Measurements from ENCODE around the gene MAN1C1.

MAN1C1 gene

DNA sequence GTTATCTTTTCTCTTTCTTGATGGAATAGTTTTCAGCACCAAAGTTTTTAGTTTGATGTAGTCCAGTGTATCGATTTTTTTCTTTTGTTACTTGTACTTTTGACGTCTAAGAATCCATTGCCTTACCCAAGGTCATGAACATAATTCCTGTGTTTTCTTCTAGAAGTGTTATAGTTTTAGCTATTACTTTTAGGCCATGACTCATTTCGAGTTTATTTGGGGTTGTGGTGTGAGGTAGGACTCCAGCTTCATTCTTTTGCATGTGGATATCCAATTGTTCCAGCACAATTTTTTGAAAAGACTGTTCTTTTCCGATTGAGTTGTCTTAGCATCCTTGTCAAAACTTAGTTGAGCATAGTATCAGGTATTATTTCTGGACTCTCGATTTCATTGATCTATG, 104.0 kb downstream of the MAN1C1 start:
- no peak overlapping the region for H3K9ac ChIP-seq (ENCODE audit: low read depth, low read length)
- no peak overlapping the region for H3K4me3 ChIP-seq (ENCODE audit: low read length)
- H3K4me1 ChIP-seq (ENCODE audit: control insufficient read depth, insufficient read depth, low read length) = no peaks in the 10 kb centered on the region
- no peaks in the 10 kb centered on the region for H3K9me3 ChIP-seq (replicated peaks; ENCODE audit: low read length)
- H3K27me3 ChIP-seq (ENCODE audit: control insufficient read depth, insufficient read depth, low read length) = peaks cover 42% of the 10 kb centered on the region
- H3K4me2 ChIP-seq (ENCODE audit: low read length) = no peak overlapping the region
- no peaks in the 10 kb centered on the region for H3K36me3 ChIP-seq (ENCODE audit: insufficient read depth, low read length)

DNA sequence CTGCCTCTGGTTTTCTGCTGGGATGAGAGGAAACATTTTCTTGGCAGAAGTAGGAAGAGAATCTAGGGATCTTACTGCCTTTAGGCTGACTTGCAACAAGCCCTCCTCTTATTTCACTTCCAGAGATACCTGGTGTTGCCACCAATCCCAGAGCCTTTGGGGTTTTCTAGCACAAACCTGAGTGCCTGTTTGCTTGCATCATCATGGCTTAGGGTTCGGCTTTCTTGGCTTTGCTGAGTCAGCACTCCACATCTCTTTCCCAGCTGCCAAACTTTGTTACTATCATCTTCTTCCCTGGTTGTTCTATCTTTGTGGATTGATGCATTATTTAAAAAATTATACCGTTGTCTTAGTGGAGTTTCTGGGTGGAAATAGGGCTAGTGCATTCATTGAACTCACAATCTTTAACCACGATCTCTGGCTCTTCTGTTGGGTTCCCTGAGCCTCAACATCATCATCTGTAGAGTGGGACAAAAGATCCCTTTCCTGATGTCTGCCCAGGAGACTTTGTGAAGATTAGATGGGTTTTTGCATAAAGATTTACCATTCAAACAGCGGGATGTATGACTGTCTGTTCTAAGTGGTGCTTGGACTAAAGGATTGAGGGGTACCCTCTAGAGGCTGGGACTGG, 106.8 kb downstream of the MAN1C1 start:
- peaks cover 60% of the 10 kb centered on the region for H3K27me3 ChIP-seq (ENCODE audit: control insufficient read depth, insufficient read depth, low read length)

DNA sequence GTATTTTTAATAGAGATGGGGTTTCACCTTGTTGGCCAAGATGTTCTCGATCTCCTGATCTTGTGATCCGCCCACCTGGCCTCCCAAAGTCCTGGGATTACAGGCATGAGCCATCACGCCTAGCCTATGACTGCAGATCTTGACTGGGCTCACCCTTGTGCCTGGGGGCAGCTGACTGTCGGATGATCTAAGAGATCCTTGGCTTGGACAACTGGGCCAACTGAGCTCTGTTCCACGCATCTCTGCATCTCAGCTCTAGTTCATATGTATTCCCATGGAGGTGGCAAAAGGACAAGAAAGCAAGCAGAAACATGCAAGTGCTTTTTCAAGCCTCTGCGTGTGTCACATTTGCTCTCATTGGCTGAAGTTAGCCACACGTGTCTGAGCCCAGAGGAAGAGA, 107.6 kb downstream of the MAN1C1 start:
- Histone ChIP-seq H3K4me2 (ENCODE audit: low read length) (no peak overlapping the region), H3K36me3 (ENCODE audit: insufficient read depth, low read length) (no peaks in the 10 kb centered on the region), H3K9me3 (replicated peaks; ENCODE audit: low read length) (no peaks in the 10 kb centered on the region), H3K4me1 (ENCODE audit: control insufficient read depth, insufficient read depth, low read length) (no peaks in the 10 kb centered on the region), H3K27me3 (ENCODE audit: control insufficient read depth, insufficient read depth, low read length) (peaks cover 64% of the 10 kb centered on the region), H3K9ac (ENCODE audit: low read depth, low read length) (no peak overlapping the region), H3K4me3 (ENCODE audit: low read length) (no peak overlapping the region)

More for the DNA sequence above, 106.8 kb downstream of the MAN1C1 start:
- Histone ChIP-seq H3K9ac (ENCODE audit: low read depth, low read length) (no peak overlapping the region), H3K4me2 (ENCODE audit: low read length) (no peak overlapping the region), H3K9me3 (replicated peaks; ENCODE audit: low read length) (no peaks in the 10 kb centered on the region), H3K4me3 (ENCODE audit: low read length) (no peak overlapping the region), H3K4me1 (ENCODE audit: control insufficient read depth, insufficient read depth, low read length) (no peaks in the 10 kb centered on the region), H3K36me3 (ENCODE audit: insufficient read depth, low read length) (no peaks in the 10 kb centered on the region)

DNA sequence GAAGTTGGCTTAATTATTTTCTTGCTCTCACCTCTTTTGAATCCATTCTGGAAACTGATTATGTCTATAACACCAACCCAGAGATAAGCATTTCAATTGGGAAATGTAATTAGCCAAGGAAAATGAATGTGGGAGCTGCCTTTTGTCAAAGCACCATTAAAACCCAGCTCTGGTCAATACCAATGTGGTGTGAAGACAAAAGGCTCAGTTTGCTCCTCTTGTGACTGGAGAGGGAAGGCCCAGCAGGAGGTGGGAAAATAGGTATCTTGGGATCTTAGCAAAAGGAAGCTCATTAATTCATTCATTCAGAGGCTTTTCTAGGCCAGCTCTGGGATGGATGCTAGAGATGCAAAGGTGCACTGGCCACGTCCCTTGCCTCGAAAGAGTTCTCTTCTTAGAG, 108.4 kb downstream of the MAN1C1 start:
- H3K36me3 ChIP-seq (ENCODE audit: insufficient read depth, low read length) = no peaks in the 10 kb centered on the region
- H3K9me3 ChIP-seq (replicated peaks; ENCODE audit: low read length) = no peaks in the 10 kb centered on the region
- peaks cover 64% of the 10 kb centered on the region for H3K27me3 ChIP-seq (ENCODE audit: control insufficient read depth, insufficient read depth, low read length)
- H3K4me2 ChIP-seq (ENCODE audit: low read length) = no peak overlapping the region
- H3K4me1 ChIP-seq (ENCODE audit: control insufficient read depth, insufficient read depth, low read length) = no peaks in the 10 kb centered on the region
- no peak overlapping the region for H3K4me3 ChIP-seq (ENCODE audit: low read length)
- H3K9ac ChIP-seq (ENCODE audit: low read depth, low read length) = no peak overlapping the region

DNA sequence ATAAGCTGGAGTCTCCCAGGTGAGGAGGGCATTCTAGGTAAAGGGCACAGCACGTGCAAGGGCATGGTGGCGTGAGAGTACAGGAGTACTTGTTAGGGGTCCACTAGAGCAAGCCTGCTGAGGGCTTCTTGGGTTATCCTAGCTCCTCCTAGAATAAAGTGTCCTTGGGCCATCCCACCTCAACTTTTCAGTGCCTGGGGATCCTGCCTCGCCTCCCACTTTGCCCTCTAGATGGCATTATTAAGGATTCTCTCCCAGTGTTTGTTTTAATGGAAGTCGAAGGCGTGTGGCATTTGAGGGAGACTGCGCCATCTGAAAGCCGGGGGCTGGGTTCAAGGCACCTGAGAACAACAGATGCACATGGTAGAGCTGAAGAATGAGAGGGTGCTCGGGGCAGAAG, 108.9 kb downstream of the MAN1C1 start:
- Histone ChIP-seq H3K9me3 (replicated peaks; ENCODE audit: low read length) (no peaks in the 10 kb centered on the region), H3K27me3 (ENCODE audit: control insufficient read depth, insufficient read depth, low read length) (peaks cover 64% of the 10 kb centered on the region), H3K36me3 (ENCODE audit: insufficient read depth, low read length) (no peaks in the 10 kb centered on the region), H3K4me3 (ENCODE audit: low read length) (no peak overlapping the region), H3K4me2 (ENCODE audit: low read length) (no peak overlapping the region), H3K4me1 (ENCODE audit: control insufficient read depth, insufficient read depth, low read length) (peaks cover 2% of the 10 kb centered on the region), H3K9ac (ENCODE audit: low read depth, low read length) (no peak overlapping the region)

DNA sequence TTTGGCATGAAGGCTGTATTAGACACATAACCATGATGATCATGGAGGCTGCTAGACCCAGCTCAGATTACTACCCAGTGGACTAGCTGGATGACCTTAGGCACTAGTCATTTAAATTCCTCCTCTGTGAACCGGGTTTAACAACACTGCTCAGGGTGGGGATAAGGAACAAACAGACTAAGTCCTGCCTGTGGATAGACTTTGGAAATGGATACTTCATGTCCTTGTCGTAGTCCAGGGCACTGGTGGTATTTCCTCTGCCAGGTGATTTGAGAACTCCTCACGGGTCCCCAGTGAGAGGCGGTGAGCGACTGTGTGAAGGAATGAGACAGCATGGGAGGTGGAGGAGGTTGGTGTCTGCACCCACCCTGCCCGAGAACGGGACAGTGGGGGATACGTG, 110.5 kb downstream of the MAN1C1 start:
- no peak overlapping the region for H3K4me3 ChIP-seq (ENCODE audit: low read length)
- no peak overlapping the region for H3K4me2 ChIP-seq (ENCODE audit: low read length)
- H3K9me3 ChIP-seq (replicated peaks; ENCODE audit: low read length) = no peaks in the 10 kb centered on the region
- peaks cover 56% of the 10 kb centered on the region for H3K27me3 ChIP-seq (ENCODE audit: control insufficient read depth, insufficient read depth, low read length)
- H3K4me1 ChIP-seq (ENCODE audit: control insufficient read depth, insufficient read depth, low read length) = peaks cover 9% of the 10 kb centered on the region
- no peaks in the 10 kb centered on the region for H3K36me3 ChIP-seq (ENCODE audit: insufficient read depth, low read length)
- no peak overlapping the region for H3K9ac ChIP-seq (ENCODE audit: low read depth, low read length)

DNA sequence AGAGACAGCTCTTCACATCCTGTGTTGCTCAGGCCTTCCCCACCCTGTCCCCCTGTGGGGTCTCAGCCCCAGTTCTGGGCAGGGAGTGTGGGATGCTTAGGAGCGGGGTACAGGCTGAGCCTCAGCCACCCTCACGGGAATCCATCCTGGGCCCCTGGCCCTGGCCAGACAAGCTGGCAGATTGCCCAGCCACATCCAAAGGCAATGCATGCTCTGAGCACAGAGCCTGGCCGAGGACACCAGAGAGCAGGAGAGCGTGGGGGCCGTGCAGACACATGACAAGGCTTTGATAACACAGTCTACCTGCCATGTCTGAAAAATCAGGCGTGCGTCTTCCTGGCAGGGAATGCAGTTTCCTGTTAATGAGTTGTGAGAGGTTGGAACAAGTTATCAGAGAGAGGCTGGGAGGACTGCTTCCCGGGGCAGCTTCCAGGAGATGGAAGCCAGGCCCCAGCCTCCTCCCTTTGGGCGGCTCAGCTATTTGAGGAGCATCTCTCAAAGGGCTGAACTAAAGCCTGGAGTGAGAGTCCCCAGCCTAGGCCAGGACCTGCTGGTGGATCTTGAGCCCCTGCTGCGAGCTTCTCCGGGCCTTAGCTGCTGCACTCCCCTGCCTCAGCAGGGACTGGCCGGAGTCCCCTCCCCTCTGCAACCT, 111.2 kb downstream of the MAN1C1 start:
- peaks cover 49% of the 10 kb centered on the region for H3K27me3 ChIP-seq (ENCODE audit: control insufficient read depth, insufficient read depth, low read length)
- H3K9me3 ChIP-seq (replicated peaks; ENCODE audit: low read length) = no peaks in the 10 kb centered on the region
- no peak overlapping the region for H3K4me3 ChIP-seq (ENCODE audit: low read length)
- no peak overlapping the region for H3K9ac ChIP-seq (ENCODE audit: low read depth, low read length)
- peaks cover 9% of the 10 kb centered on the region for H3K4me1 ChIP-seq (ENCODE audit: control insufficient read depth, insufficient read depth, low read length)
- no peak overlapping the region for H3K4me2 ChIP-seq (ENCODE audit: low read length)
- no peaks in the 10 kb centered on the region for H3K36me3 ChIP-seq (ENCODE audit: insufficient read depth, low read length)

DNA sequence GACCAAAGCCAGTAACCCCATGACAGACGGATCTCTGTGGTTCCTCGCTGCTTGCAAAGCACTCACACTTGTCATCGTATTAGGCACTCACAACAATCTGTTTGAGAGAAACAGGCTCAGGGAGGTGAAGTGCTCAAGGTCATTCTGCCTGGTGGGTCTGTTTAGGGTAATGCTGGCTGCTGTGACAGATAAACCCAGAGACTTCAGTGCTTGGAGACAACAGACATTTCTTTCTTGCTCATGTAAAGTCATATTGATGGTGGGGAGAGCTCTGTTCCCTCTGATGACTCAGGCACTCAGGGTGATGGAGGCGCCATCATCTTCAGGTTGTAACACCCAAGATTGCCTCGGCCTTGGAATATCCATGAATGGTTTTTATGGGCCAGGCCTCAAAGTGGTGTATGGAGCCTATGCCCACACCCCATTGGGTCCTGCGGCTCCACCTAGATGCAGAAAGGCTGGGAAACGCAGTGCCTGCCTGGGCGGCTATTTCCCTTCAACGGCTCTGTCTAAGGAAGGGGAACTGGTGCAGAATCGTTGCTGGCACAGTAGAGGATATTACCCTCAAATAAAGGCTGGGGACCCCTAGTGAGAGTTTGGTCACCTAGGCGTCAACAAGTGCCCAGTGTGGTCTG, 111.8 kb downstream of the MAN1C1 start:
- Histone ChIP-seq H3K4me1 (ENCODE audit: control insufficient read depth, insufficient read depth, low read length) (peaks cover 9% of the 10 kb centered on the region), H3K9me3 (replicated peaks; ENCODE audit: low read length) (no peaks in the 10 kb centered on the region), H3K9ac (ENCODE audit: low read depth, low read length) (no peak overlapping the region), H3K4me2 (ENCODE audit: low read length) (no peak overlapping the region), H3K36me3 (ENCODE audit: insufficient read depth, low read length) (no peaks in the 10 kb centered on the region), H3K27me3 (ENCODE audit: control insufficient read depth, insufficient read depth, low read length) (peaks cover 42% of the 10 kb centered on the region), H3K4me3 (ENCODE audit: low read length) (no peak overlapping the region)

DNA sequence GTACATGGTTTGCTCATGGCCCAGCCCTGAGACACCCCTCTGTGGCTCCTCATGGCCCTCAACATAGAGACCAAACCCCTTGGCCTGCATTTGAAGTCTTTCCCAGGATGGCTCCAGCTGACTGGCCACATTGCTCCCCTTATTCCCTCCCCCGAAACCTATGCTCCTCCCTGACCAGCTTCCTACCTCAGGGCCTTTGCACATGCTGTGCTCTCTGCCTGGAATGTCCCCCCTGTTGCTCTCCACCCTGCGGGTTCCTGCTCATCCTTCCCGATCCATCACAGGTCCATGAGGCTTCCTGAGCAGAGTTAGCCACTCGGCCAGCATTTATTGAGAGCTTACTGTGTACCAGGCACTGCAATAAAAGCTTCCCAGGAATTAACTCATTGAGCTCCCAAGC, 112.5 kb downstream of the MAN1C1 start:
- Histone ChIP-seq H3K4me1 (ENCODE audit: control insufficient read depth, insufficient read depth, low read length) (peaks cover 9% of the 10 kb centered on the region), H3K4me2 (ENCODE audit: low read length) (no peak overlapping the region), H3K9me3 (replicated peaks; ENCODE audit: low read length) (no peaks in the 10 kb centered on the region), H3K27me3 (ENCODE audit: control insufficient read depth, insufficient read depth, low read length) (peaks cover 39% of the 10 kb centered on the region), H3K4me3 (ENCODE audit: low read length) (no peak overlapping the region), H3K36me3 (ENCODE audit: insufficient read depth, low read length) (no peaks in the 10 kb centered on the region), H3K9ac (ENCODE audit: low read depth, low read length) (no peak overlapping the region)

DNA sequence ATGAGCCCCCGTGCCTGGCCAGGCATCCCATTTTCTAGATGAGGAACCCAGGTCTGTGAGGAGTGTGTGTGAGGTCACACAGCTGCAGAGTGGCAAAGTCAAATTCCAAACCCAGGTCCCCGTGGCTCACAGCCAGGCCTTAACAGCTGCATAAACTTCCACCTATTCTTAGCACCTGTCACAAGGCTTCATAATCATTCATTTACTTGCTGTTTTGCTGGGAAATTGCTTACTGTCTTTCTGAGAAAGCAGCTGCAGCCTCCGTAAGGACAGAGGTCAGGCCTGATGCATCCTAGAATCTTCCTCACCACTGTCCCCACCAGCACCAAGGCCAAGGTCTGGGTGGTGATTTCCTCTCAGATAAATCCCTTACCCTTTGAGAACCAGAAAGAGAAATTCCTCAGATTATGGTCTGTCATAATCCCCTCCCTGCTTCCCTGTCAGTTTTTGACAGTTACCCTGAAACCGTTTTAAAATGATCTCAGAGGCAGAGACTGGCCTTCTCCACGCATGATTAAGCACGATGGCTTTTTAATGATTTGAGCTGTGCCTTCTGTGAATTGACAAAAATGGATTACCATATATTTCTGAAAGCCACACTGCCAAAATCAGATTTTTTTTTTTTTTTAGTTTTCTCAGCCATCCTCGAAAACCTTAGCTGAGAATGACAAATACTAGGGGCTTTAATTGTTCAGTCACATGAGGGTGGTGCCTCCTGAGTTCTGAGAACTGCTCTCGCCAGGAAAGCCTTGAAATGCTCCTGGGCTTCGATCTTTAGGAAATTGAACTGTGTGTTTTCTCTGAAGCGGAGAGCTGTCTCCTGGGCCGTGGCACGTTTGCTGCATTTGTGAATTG, 113.4 kb downstream of the MAN1C1 start:
- Histone ChIP-seq H3K4me3 (ENCODE audit: low read length) (no peak overlapping the region), H3K27me3 (ENCODE audit: control insufficient read depth, insufficient read depth, low read length) (peaks cover 39% of the 10 kb centered on the region), H3K9me3 (replicated peaks; ENCODE audit: low read length) (no peaks in the 10 kb centered on the region), H3K4me2 (ENCODE audit: low read length) (no peak overlapping the region), H3K9ac (ENCODE audit: low read depth, low read length) (no peak overlapping the region), H3K4me1 (ENCODE audit: control insufficient read depth, insufficient read depth, low read length) (peaks cover 9% of the 10 kb centered on the region), H3K36me3 (ENCODE audit: insufficient read depth, low read length) (no peaks in the 10 kb centered on the region)

DNA sequence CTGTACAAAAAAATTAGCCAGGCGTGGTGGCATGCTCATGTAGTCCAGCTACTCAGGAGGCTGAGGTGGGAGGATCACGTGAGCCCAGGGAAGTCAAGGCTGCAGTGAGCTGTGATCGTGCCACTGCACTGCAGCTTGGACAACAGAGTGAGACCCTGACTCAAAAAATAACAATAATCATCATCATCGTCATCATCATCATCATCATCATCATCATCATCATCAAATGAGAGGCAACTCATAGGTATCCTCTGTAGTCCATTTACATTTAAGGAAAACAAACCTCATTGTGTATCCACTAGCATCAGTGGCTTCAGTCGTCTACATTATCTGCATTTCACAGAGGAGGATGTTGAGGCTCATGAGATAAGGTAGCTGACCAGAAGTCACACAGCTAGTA, 114.6 kb downstream of the MAN1C1 start:
- Histone ChIP-seq H3K4me2 (ENCODE audit: low read length) (no peak overlapping the region), H3K36me3 (ENCODE audit: insufficient read depth, low read length) (no peaks in the 10 kb centered on the region), H3K9ac (ENCODE audit: low read depth, low read length) (no peak overlapping the region), H3K4me3 (ENCODE audit: low read length) (no peak overlapping the region), H3K4me1 (ENCODE audit: control insufficient read depth, insufficient read depth, low read length) (peaks cover 9% of the 10 kb centered on the region), H3K27me3 (ENCODE audit: control insufficient read depth, insufficient read depth, low read length) (peaks cover 39% of the 10 kb centered on the region), H3K9me3 (replicated peaks; ENCODE audit: low read length) (no peaks in the 10 kb centered on the region)
